Peyer's patch (tissue), 4 donors: ENCODE measurements around the gene RTN4R. TPM values are rescaled to one million over a fixed set of nuclear protein-coding genes. Genes with fewer than 3 reads are reported as not detected.
"Not testable (repeated sequence)": the region's sequence is repeated elsewhere in the genome, so short reads cannot be mapped to it uniquely, and the experiment has no call there.

Source experiments
- DNase-seq, 3 donors: peaks; one replicate each; pipeline ENCODE4 v3.0.0-alpha.2; 2017 to 2019
- H3K27ac ChIP-seq, 4 donors: fragments of 200-600 bp; sonication (generic); one replicate each; pipeline ENCODE4 v1.5.1; 2016 to 2019
- H3K27me3 ChIP-seq, 2 donors: fragments of 200-600 bp; sonication (generic); one replicate each; pipeline ENCODE4 v1.5.1; 2019
- H3K36me3 ChIP-seq, 3 donors: fragments of 200-600 bp; sonication (generic); one replicate each; pipeline ENCODE4 v1.5.1; 2016 to 2019
- H3K4me1 ChIP-seq, 4 donors: fragments of 200-600 bp; sonication (generic); one replicate each; pipeline ENCODE4 v1.5.1; 2016 to 2019
- H3K4me3 ChIP-seq, 4 donors: fragments of 200-600 bp; sonication (generic); 1 replicate in 3 of 4; 2 replicates in 1 of 4; pipeline ENCODE4 v1.5.1; 2016 to 2019; ENCODE audit warnings: mild to moderate bottlenecking in 1 of 4
- H3K9me3 ChIP-seq, 4 donors: fragments of 200-600 bp; sonication (generic); one replicate each; pipeline ENCODE4 v1.5.1; 2016 to 2019; ENCODE audit warnings: mild to moderate bottlenecking in 1 of 4
- CTCF ChIP-seq, 6 experiments: fragments of 450-650 bp in 4 of 6; fragments of 200-600 bp in 2 of 6; sonication (generic) in 1 of 6; IDR thresholded peaks; one replicate each; pipeline ENCODE4 v1.5.1; 2017 to 2019; ENCODE audit warnings: antibody characterized with exemption in 6 of 6, mild to moderate bottlenecking in 3 of 6, moderate library complexity in 1 of 6
- POLR2A ChIP-seq, 2 donors: fragments of 450-650 bp; IDR thresholded peaks; one replicate each; pipeline ENCODE4 v1.5.1; 2017; ENCODE audit warnings: antibody characterized with exemption in 2 of 2, mild to moderate bottlenecking in 2 of 2, moderate library complexity in 2 of 2
- total RNA-seq, 4 donors: library from RNA; depleted of rRNA; stranded (reverse); fragments of >200 nt; gene quantifications; one replicate each; pipeline ENCODE4 v1.1.0, GENCODE V29; 2016

The RTN4R gene
- total RNA-seq, 4 donors from 2014 or later, result 5.2 to 9.1 (median 5.7) TPM

- H3K27me3 ChIP-seq, result no peaks in the 10 kb centered on the region
- peak overlapping the region in 3 of 4 donors; percentile 39 to 55 (median 49) for H3K27ac ChIP-seq
- TF ChIP-seq CTCF (IDR thresholded peaks at IDR 0.05) (no peak), POLR2A (IDR thresholded peaks at IDR 0.05) (no peak)
- peak overlapping the region; percentile 32 to 81 (median 58) for H3K4me3 ChIP-seq
- H3K9me3 ChIP-seq, result no peaks in the 10 kb centered on the region
- peaks cover 0 to 16% (median 10%) of the 10 kb centered on the region in 4 donors for H3K4me1 ChIP-seq
- no peaks in the 10 kb centered on the region for H3K36me3 ChIP-seq
- peak in 1 of 3 donors; percentile 66 for DNase-seq
Observed at GRCh38 chr22:20267441-20268278, 458 bp downstream of the RTN4R start.

GRCh38 chr22:20266667-20267440, 1.3 kb downstream of the RTN4R start:
- peak overlapping the region in 3 of 4 donors; percentile 49 to 81 (median 67) for H3K4me3 ChIP-seq

DNA sequence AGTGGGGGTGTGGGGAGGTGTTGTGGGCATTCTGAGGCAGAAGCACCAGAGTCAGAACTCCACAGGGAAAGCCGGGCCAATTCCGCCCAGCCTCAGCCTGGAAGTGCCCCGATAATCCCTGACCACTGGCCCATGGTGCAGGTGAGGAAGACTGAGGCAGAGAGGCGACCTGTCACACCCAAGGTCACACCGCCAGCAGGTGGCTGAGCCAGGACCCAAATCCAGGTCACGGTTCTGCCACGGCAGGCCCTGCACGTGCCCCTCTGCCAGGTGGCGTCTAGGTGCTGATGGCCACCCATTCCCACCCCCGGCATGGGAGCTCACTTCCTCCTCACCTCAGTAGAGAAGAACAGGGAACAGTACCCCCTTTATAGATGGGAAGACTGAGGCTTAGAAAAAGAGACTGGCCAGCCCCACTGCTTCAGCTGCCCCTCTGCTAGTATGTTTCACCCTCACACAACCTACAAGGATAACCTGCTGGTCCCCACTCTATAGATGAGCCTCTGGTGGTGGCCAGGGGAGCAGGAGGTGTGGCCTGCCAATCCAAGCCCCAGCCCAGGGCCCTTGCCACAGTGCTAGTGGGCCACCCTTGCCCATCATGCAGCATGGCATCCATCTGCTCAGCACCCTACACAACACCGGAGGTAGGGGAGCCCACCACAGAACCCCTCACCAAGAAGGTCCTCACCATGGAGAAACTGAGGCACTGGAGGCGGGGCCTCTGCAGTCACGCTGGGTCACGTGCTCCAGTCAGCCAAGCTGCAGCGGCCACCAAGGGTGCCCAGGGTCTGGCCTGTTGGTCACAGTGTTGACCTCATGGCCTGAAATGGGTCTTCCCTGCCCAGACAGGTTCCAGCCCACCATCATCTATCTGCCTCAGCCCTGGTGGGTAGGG, 2.1 kb downstream of the RTN4R start:
- not testable (repeated sequence) for DNase-seq, H3K27ac ChIP-seq, H3K4me3 ChIP-seq, H3K9me3 ChIP-seq, H3K36me3 ChIP-seq, H3K27me3 ChIP-seq
- H3K4me1 ChIP-seq, result peaks cover 0 to 16% (median 10%) of the 10 kb centered on the region in 4 donors

More at GRCh38 chr22:20266667-20267440, 1.3 kb downstream of the RTN4R start:
- H3K36me3 ChIP-seq, DNase-seq, H3K27ac ChIP-seq, H3K27me3 ChIP-seq, H3K9me3 ChIP-seq: not testable (repeated sequence)
- peaks cover 0 to 16% (median 10%) of the 10 kb centered on the region in 4 donors for H3K4me1 ChIP-seq

DNA sequence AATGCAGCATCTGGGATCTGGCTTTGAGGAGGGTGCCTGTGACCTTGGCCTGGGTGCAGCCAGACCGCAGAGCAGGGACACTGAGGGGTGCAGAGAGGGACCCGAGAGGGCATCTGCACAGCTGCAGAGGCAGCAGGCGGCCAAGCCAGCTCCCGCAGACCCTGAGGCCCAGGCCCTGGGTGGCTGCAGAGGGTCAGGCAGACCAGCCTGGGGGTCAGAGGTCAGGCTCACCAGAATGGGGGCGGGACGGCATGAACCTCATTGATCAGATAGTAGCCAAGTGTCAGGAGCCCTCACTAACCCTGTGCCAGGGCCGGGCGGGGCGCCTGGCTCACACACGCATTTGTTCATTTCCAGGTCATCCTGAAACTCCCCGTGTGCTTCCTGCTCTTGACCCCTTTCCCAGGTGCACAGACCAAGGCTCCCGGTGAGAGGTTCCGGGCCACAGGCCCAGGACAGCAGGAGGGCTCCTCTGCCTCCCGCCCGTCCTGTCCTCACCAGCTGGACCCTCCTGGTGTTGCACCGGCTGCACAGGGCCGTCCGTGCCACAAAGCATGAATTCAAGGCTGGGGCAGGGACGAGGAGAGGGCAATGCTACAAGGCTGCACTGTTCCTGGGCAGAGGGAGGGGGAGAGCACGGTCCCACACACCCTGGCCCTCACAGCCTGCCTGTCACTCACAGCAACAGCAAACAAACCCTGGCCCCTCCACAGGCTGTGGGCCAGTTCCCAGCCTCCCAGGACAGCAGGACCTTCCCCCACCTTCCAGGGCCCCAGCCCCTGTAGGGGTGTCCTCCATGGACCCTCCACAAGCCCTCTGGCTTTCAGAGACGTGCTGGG, 3.3 kb downstream of the RTN4R start:
- Histone ChIP-seq H3K36me3 (no peaks in the 10 kb centered on the region), H3K4me1 (peaks cover 0 to 16% (median 10%) of the 10 kb centered on the region in 4 donors), H3K27ac (no peak overlapping the region), H3K9me3 (no peaks in the 10 kb centered on the region), H3K4me3 (no peak overlapping the region), H3K27me3 (no peaks in the 10 kb centered on the region)
- TF ChIP-seq POLR2A (IDR thresholded peaks at IDR 0.05) (no peak), CTCF (IDR thresholded peaks at IDR 0.05) (no peak)
- no peak for DNase-seq

GRCh38 chr22:20263404-20264281, 4.5 kb downstream of the RTN4R start:
- H3K27me3 ChIP-seq, H3K36me3 ChIP-seq, DNase-seq, H3K27ac ChIP-seq, H3K4me3 ChIP-seq, H3K9me3 ChIP-seq: not testable (repeated sequence)
- peaks cover 0 to 16% (median 10%) of the 10 kb centered on the region in 4 donors for H3K4me1 ChIP-seq

DNA sequence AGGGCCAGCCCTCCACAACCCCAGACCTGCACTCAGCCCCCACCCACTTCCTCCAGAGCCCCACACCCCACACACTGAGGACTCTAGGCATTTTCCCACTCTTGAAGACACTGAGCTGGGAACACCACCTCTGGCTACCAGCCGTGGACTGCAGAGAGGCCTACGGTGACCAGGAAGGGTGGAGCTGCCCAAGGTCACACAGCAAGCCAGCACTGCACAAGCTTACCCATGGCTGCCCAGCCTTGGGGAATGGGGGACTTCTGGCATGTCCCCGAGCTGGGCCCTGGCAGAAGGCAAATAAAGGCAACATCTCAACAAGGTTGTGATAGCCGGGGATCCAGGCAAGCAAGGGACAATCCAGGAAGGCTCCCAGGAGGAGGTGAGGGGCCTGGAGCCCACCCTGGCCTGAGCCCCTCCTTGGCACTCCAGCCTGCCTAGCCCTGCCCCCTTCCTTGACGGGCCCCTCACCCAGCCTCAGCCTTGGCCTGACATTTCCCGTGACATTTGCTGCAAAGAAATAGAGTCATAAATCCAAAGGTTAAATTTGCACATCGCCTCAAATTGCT, 5.5 kb downstream of the RTN4R start:
- H3K36me3 ChIP-seq, result no peaks in the 10 kb centered on the region
- peaks cover 0 to 10% (median 6%) of the 10 kb centered on the region in 4 donors for H3K4me1 ChIP-seq
- no peaks in the 10 kb centered on the region for H3K27me3 ChIP-seq
- H3K9me3 ChIP-seq, result no peaks in the 10 kb centered on the region
- no peak overlapping the region for H3K27ac ChIP-seq
- TF ChIP-seq POLR2A (IDR thresholded peaks at IDR 0.05), result no peak
- no peak for TF ChIP-seq CTCF (IDR thresholded peaks at IDR 0.05)
- no peak overlapping the region for H3K4me3 ChIP-seq
- DNase-seq, result no peak
